ENCODE measurements around the gene MZF1.

MZF1 gene

GRCh38 chr19:58573658-58574164 lies 576 bp upstream of the MZF1 start:
- TF ChIP-seq, protein P1, sequence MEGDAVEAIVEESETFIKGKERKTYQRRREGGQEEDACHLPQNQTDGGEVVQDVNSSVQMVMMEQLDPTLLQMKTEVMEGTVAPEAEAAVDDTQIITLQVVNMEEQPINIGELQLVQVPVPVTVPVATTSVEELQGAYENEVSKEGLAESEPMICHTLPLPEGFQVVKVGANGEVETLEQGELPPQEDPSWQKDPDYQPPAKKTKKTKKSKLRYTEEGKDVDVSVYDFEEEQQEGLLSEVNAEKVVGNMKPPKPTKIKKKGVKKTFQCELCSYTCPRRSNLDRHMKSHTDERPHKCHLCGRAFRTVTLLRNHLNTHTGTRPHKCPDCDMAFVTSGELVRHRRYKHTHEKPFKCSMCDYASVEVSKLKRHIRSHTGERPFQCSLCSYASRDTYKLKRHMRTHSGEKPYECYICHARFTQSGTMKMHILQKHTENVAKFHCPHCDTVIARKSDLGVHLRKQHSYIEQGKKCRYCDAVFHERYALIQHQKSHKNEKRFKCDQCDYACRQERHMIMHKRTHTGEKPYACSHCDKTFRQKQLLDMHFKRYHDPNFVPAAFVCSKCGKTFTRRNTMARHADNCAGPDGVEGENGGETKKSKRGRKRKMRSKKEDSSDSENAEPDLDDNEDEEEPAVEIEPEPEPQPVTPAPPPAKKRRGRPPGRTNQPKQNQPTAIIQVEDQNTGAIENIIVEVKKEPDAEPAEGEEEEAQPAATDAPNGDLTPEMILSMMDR (IDR thresholded peaks at IDR 0.05; ENCODE audit: low read depth, low read length) = no peak
- DNase-seq (ENCODE audit: low read depth in 2 of 2) = no peak
- H3K4me3 ChIP-seq (replicated peaks in 1 of 2; ENCODE audit: low read depth in 2 of 2, low read length in 2 of 2) = peak overlapping the region; percentile 85 to 94

- no peak for DNase-seq (ENCODE audit: low read depth in 2 of 2)
- TF ChIP-seq, protein P1 (IDR thresholded peaks at IDR 0.05; ENCODE audit: low read depth, low read length) = no peak
- peak overlapping the region; percentile 85 to 94 for H3K4me3 ChIP-seq (replicated peaks in 1 of 2; ENCODE audit: low read depth in 2 of 2, low read length in 2 of 2)
Observed at GRCh38 chr19:58572026-58572817, 913 bp downstream of the MZF1 start.

GRCh38 chr19:58571575-58571947 lies 1.6 kb downstream of the MZF1 start:
- no peak overlapping the region for H3K4me3 ChIP-seq (replicated peaks in 1 of 2; ENCODE audit: low read depth in 2 of 2, low read length in 2 of 2)
- TF ChIP-seq, protein P1 (IDR thresholded peaks at IDR 0.05; ENCODE audit: low read depth, low read length) = no peak
- DNase-seq (ENCODE audit: low read depth in 2 of 2) = no peak

DNA sequence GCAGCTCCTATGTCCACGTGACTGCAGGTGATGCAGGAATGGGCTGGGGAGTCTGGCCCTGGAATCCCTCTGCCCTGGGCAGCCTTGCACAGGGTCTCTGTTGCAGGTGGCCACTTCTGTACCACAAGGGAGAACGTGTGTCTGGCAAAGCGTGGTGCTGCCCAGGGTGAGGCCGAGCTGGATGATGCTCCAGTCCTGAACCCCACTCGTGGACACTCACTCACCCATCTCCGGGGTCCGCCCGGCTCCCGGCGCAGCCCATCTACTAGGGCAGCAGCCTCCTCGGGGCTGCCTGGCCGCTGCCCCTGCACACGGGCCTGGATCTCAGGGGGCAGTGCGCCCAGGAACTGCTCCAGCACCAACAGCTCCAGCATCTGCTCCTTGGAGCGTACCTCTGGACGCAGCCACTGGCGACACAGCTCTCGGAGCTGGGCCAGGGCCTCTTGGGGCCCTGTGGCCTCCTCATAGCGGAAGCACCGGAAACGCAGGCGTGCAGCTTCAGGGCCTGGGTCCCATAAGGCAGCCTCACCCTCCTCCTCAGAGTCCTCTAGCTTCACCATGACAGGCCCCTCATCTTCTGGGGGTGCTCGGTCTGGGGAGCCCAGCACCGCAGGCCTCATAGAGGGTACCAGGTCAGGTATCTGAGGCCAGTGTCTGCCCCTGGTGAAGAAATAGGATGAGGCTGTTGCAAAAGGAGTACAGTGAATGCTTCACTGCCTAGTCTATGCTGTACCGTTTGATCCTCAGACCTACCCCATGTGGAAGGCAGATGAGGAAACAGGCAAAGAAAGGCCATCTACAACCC lies 2.2 kb downstream of the MZF1 start:
- H3K4me3 ChIP-seq (replicated peaks in 1 of 2; ENCODE audit: low read depth in 2 of 2, low read length in 2 of 2) = no peak overlapping the region
- TF ChIP-seq, protein P1 (IDR thresholded peaks at IDR 0.05; ENCODE audit: low read depth, low read length) = no peak
- no peak for DNase-seq (ENCODE audit: low read depth in 2 of 2)

DNA sequence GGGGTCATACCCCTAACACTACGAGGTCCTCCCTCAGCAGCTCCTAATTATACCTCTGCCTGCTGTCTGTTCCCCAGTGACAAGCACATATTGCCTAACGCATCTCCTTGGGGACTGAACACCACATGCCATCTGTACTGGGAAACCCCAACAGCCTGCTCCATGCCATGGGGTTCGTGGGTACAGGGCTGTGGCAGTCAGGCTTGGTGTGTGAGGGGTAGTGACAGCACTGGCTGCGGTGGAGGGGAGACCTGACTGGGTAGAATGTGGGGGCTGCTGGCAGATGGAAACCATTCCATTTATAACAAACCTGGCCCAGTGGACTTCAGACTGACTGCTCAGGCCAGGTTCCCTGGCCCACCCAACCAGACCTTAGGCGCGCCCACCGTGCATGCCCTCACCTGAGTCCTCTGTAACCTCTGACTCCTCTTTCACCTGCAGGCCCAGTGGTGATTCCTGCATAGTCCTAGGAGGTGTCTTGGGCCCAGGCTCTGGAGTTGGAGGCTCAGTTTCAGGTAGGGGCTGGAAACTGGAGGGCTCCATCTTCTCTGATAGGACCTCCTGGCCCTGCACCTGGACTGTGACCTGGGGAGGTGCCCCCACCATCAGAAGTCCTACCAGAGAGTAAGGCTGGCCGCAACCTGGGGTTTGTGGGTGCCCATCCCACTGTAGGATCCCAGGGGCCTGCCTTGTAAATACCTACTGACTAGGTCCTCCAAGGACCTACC lies 3.0 kb downstream of the MZF1 start:
- TF ChIP-seq, protein P1 (IDR thresholded peaks at IDR 0.05; ENCODE audit: low read depth, low read length) = no peak
- no peak overlapping the region for H3K4me3 ChIP-seq (replicated peaks in 1 of 2; ENCODE audit: low read depth in 2 of 2, low read length in 2 of 2)
- no peak for DNase-seq (ENCODE audit: low read depth in 2 of 2)

DNA sequence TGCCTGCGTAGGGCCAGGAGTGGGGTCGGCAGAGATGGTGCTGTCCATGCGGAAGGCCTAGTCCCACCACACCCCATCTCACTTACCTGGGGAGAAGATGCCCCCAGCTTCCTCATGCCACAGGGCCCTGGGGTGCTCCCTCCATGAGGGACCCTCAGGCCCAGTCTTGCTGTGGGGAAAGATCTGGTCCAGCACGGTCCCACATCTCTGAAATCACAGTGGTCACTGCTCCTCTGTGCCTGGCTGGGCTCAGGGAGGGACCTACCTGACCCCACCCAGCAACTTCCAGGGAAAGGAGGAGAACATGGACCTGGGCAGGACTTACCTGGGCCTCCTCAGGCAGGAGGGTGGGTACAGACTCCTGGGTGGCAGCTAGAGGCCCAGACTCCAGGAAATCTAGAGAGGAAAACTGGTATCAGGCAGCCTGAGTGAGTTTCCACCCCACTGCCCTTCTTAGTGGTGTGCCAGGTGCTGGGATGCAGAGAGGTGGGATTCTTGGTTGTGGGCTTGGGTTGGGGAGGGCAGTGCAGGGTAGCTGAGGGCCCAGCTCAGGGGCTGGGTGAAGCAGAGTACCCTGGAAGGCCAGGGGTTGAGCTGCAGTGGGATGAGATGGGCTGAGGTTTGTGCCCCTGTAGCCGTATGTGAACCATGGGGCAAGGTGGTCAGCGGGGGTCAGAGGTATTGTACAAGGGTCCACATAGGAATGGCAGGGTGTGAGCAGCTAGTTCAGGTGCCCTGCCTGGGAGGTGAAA lies 3.8 kb downstream of the MZF1 start:
- no peak for DNase-seq (ENCODE audit: low read depth in 2 of 2)
- TF ChIP-seq, protein P1 (IDR thresholded peaks at IDR 0.05; ENCODE audit: low read depth, low read length) = no peak

More for the DNA sequence above, 3.8 kb downstream of the MZF1 start:
- H3K4me3 ChIP-seq (replicated peaks in 1 of 2; ENCODE audit: low read depth in 2 of 2, low read length in 2 of 2) = no peak overlapping the region

Data from cardiac fibroblast (primary cell).